ENCODE measurements around the gene PPP2R5C.

Gene PPP2R5C

GRCh38 chr14:101755591-101756324 is 5.8 kb upstream of the PPP2R5C start:
- DNase-seq (ENCODE audit: low spot score), result no peak

- DNase-seq (ENCODE audit: low spot score), result no peak
These were observed 4.3 kb upstream of the PPP2R5C start for GRCh38 chr14:101757064-101757838.

GRCh38 chr14:101757839-101758211 is 3.7 kb upstream of the PPP2R5C start:
- no peak for DNase-seq (ENCODE audit: low spot score)

GRCh38 chr14:101758913-101759593 is 2.5 kb upstream of the PPP2R5C start:
- no peak for DNase-seq (ENCODE audit: low spot score)

GRCh38 chr14:101760138-101761011 is 1.1 kb upstream of the PPP2R5C start:
- peak; percentile 98 for DNase-seq (ENCODE audit: low spot score)

GRCh38 chr14:101761881-101762529 is 496 bp downstream of the PPP2R5C start:
- DNase-seq (ENCODE audit: low spot score), result peak; percentile 76

- no peak for DNase-seq (ENCODE audit: low spot score)
These were observed 1.1 kb downstream of the PPP2R5C start for GRCh38 chr14:101762530-101763101.

GRCh38 chr14:101763941-101764709 is 2.6 kb downstream of the PPP2R5C start:
- no peak for DNase-seq (ENCODE audit: low spot score)

GRCh38 chr14:101767618-101768362 is 6.3 kb downstream of the PPP2R5C start:
- no peak for DNase-seq (ENCODE audit: low spot score)

- DNase-seq (ENCODE audit: low spot score), result no peak
These were observed 8.7 kb downstream of the PPP2R5C start for GRCh38 chr14:101770183-101770582.

GRCh38 chr14:101772770-101773169 is 11.3 kb downstream of the PPP2R5C start:
- DNase-seq (ENCODE audit: low spot score), result no peak

GRCh38 chr14:101773378-101773777 is 11.9 kb downstream of the PPP2R5C start:
- DNase-seq (ENCODE audit: low spot score), result no peak

GRCh38 chr14:101774006-101774795 is 12.7 kb downstream of the PPP2R5C start:
- no peak for DNase-seq (ENCODE audit: low spot score)

- no peak for DNase-seq (ENCODE audit: low spot score)
These were observed 13.3 kb downstream of the PPP2R5C start for GRCh38 chr14:101774814-101775213.

- DNase-seq (ENCODE audit: low spot score), result no peak
These were observed 14.3 kb downstream of the PPP2R5C start for GRCh38 chr14:101775826-101776225.

GRCh38 chr14:101776344-101776743 is 14.8 kb downstream of the PPP2R5C start:
- DNase-seq (ENCODE audit: low spot score), result no peak

GRCh38 chr14:101780390-101780789 is 18.9 kb downstream of the PPP2R5C start:
- no peak for DNase-seq (ENCODE audit: low spot score)

- peak; percentile 9 for DNase-seq (ENCODE audit: low spot score)
These were observed 19.4 kb downstream of the PPP2R5C start for GRCh38 chr14:101780887-101781239.
